Breast epithelium (tissue), 4 donors: Measurements from ENCODE around the gene CES5A. TPM values are rescaled to one million over a fixed set of nuclear protein-coding genes. Genes with fewer than 3 reads are reported as not detected.
"Not testable (repeated sequence)": the region's sequence is repeated elsewhere in the genome, so short reads cannot be mapped to it uniquely, and the experiment has no call there.

Experiments
- DNase-seq, 2 donors: peaks; one replicate each; pipeline ENCODE4 v3.0.0-alpha.2; 2019; ENCODE audit warnings: low spot score in 2 of 2
- H3K27ac ChIP-seq, 2 donors: fragments of 200-600 bp; sonication (generic) in 1 of 2; one replicate each; pipeline ENCODE4 v1.5.1; 2016 to 2019; ENCODE audit warnings: mild to moderate bottlenecking in 1 of 2
- H3K27me3 ChIP-seq, 2 donors: fragments of 200-600 bp; sonication (generic) in 1 of 2; one replicate each; pipeline versions ENCODE4 v1.5.1 to v1.6.0; 2017 to 2019; ENCODE audit warnings: control low read depth in 1 of 2, mild to moderate bottlenecking in 1 of 2
- H3K36me3 ChIP-seq: fragments of 200-600 bp; one replicate; pipeline ENCODE4 v1.5.1; 2019
- H3K4me1 ChIP-seq, 2 donors: fragments of 200-600 bp; sonication (generic); one replicate each; pipeline ENCODE4 v1.5.1; 2016 to 2019; ENCODE audit warnings: control low read depth in 1 of 2
- H3K4me3 ChIP-seq, 3 donors: fragments of 200-600 bp; sonication (generic); 1 replicate in 2 of 3; 2 replicates in 1 of 3; pipeline ENCODE4 v1.5.1; 2016 to 2019; ENCODE audit warnings: mild to moderate bottlenecking in 3 of 3, moderate library complexity in 2 of 3
- H3K9me3 ChIP-seq, 2 donors: fragments of 200-600 bp; sonication (generic) in 1 of 2; one replicate each; pipeline ENCODE4 v1.5.1; 2016 to 2019; ENCODE audit warnings: control low read depth in 1 of 2
- POLR2A ChIP-seq: fragments of 450-650 bp; IDR thresholded peaks from one replicate; pipeline ENCODE4 v1.6.1; 2016; ENCODE audit warnings: antibody characterized with exemption, mild to moderate bottlenecking, moderate library complexity
- POLR2AphosphoS5 ChIP-seq, 3 donors: sonication (generic); formaldehyde crosslinking; IDR thresholded peaks; one replicate each; pipeline ENCODE4 v1.6.1; 2017; ENCODE audit warnings: antibody characterized with exemption in 3 of 3
- intact Hi-C: fragments of 100-400 bp; cut with DNase I; formaldehyde crosslinking; loops from one replicate; pipeline ENCODE4 v1.15.1; 2023; ENCODE audit warnings: low total_unique reads
- total RNA-seq, 3 donors: library from RNA; depleted of rRNA; stranded (reverse); fragments of >200 nt; gene quantifications; one replicate each; pipeline ENCODE4 v1.1.0, GENCODE V29; 2016
- TF ChIP-seq, protein P1 (sequence below), 3 donors: fragments of 450-650 bp; IDR thresholded peaks; one replicate each; pipeline ENCODE4 v1.5.1; 2016 to 2017; ENCODE audit warnings: antibody characterized with exemption in 3 of 3, mild to moderate bottlenecking in 3 of 3, moderate library complexity in 3 of 3

The CES5A gene
- total RNA-seq, 3 donors from 2014 or later: not detected

DNA sequence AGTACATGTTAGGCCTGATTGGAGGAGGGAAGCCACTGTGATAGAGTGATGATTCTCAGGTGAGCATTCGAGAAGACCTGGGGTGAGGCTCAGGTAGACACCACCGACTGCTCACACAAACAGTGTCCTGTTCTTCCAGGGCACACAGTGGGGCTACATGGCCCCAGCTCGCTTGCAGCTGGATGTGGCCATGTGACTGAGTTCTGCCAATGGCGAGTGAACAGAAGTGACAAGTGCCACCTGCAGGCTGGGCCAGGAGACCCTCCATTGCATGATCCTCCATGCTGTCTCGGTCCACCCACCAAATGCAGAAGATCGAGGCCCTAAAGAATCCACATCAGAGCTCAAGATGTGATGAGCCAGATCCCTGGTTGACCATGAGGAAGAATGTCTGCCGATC, 6.2 kb downstream of the CES5A start:
- H3K27ac ChIP-seq: no peak overlapping the region
- H3K4me3 ChIP-seq: no peak overlapping the region
- TF ChIP-seq POLR2AphosphoS5 (IDR thresholded peaks at IDR 0.05) (no peak), POLR2A (no peak)
- TF ChIP-seq, protein P1, sequence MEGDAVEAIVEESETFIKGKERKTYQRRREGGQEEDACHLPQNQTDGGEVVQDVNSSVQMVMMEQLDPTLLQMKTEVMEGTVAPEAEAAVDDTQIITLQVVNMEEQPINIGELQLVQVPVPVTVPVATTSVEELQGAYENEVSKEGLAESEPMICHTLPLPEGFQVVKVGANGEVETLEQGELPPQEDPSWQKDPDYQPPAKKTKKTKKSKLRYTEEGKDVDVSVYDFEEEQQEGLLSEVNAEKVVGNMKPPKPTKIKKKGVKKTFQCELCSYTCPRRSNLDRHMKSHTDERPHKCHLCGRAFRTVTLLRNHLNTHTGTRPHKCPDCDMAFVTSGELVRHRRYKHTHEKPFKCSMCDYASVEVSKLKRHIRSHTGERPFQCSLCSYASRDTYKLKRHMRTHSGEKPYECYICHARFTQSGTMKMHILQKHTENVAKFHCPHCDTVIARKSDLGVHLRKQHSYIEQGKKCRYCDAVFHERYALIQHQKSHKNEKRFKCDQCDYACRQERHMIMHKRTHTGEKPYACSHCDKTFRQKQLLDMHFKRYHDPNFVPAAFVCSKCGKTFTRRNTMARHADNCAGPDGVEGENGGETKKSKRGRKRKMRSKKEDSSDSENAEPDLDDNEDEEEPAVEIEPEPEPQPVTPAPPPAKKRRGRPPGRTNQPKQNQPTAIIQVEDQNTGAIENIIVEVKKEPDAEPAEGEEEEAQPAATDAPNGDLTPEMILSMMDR (IDR thresholded peaks at IDR 0.05): no peak
- H3K4me1 ChIP-seq: no peaks in the 10 kb centered on the region
- intact Hi-C loops: no loop called here
- H3K9me3 ChIP-seq: no peaks in the 10 kb centered on the region
- DNase-seq: no peak
- no peaks in the 10 kb centered on the region for H3K36me3 ChIP-seq
- H3K27me3 ChIP-seq: peaks cover 0 to 8% of the 10 kb centered on the region in 2 donors

DNA sequence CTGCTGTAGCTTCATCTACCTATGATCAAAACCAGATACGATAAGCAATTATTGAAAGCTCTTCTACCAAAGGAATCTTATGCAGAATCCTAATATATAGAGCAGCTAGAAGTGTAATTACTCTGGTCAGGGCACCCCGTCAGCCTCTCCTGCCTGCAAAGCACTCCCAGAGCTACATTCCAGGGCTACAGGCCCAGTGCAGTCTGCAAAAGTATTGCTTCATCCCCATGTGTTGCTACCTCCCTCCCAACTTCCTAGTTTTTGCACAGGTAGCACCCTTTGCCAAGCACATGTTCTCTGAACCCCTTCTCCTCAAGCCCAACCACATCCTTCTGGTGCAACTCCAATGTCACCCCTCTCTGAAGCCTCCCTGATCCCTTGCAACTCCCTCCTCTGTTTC, 7.0 kb downstream of the CES5A start:
- no peak for DNase-seq
- Histone ChIP-seq H3K27me3 (peaks cover 0 to under 1% of the 10 kb centered on the region in 2 donors), H3K4me1 (no peaks in the 10 kb centered on the region), H3K4me3 (no peak overlapping the region), H3K27ac (no peak overlapping the region), H3K9me3 (no peaks in the 10 kb centered on the region), H3K36me3 (no peaks in the 10 kb centered on the region)
- TF ChIP-seq POLR2A: no peak
- TF ChIP-seq POLR2AphosphoS5 (IDR thresholded peaks at IDR 0.05): no peak
- TF ChIP-seq, protein P1 (IDR thresholded peaks at IDR 0.05): no peak
- intact Hi-C loops: no loop called here

DNA sequence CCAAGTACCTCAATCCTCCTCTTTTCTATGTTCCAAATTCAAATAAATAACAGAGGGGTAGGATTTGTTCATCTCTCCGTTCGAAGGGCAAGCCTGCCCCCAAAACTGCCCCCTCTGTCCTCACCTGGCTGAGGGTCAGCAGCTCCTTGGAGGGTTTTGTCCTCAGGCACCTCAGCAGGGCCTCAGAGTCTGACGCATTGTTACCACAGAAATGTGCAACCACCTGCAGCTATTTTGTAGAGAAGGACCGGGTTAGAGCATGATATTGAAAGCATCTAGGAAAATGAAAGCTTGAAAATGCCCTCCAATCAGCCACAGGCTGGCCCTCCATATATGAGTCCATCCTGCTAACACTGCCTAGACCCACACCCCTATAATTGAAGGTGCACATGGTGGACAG, 13.9 kb downstream of the CES5A start:
- no peaks in the 10 kb centered on the region for H3K27me3 ChIP-seq
- H3K27ac ChIP-seq: no peak overlapping the region
- no peaks in the 10 kb centered on the region for H3K36me3 ChIP-seq
- intact Hi-C loops: no loop called here
- TF ChIP-seq, protein P1 (IDR thresholded peaks at IDR 0.05): no peak
- TF ChIP-seq POLR2A (no peak), POLR2AphosphoS5 (IDR thresholded peaks at IDR 0.05) (no peak)
- H3K4me1 ChIP-seq: no peaks in the 10 kb centered on the region
- DNase-seq: no peak
- no peak overlapping the region for H3K4me3 ChIP-seq
- no peaks in the 10 kb centered on the region for H3K9me3 ChIP-seq

DNA sequence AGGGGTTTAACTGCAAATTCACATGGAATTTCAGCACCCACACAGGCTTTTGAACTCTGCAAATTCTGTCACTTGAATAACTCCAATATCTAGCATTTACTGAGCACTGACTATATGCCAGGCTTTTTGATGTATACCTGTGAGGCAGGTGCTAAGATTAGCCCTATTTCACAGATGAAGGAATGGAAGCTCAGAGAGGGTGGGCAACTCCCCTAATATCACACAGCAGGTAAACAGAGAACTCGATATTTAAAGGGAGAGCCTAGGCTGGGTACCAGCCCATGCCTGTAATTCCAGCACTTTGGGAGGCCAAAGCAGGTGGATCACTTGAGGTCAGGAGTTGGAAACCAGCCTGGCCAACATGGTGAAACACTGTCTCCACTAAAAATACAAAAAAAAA, 17.5 kb downstream of the CES5A start:
- H3K27ac ChIP-seq, H3K36me3 ChIP-seq, DNase-seq, intact Hi-C loops, H3K27me3 ChIP-seq, H3K4me3 ChIP-seq, H3K4me1 ChIP-seq, H3K9me3 ChIP-seq: not testable (repeated sequence)

DNA sequence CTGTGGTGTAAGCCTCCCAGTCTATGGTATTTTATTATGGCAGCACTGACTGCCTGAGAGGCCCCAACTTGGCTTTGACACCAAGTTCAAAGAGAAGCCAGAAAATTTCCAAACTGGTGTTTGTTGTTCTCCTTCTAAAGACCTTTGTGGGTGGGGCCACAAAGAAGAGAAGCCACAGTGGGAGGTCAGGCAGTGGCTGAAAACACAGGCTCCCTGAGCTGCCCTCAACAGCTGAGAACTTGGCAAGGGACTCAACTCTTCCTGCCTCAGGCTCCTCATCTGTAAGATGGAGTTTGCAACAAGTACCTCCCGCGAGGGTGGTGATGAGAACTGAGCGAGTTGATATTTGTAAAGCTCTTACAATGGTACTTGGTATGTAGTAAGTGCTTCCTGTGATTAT, 18.2 kb downstream of the CES5A start:
- DNase-seq: no peak
- Histone ChIP-seq H3K4me1 (no peaks in the 10 kb centered on the region), H3K4me3 (no peak overlapping the region), H3K27ac (no peak overlapping the region), H3K36me3 (no peaks in the 10 kb centered on the region), H3K9me3 (no peaks in the 10 kb centered on the region), H3K27me3 (no peaks in the 10 kb centered on the region)
- TF ChIP-seq POLR2A (no peak), POLR2AphosphoS5 (IDR thresholded peaks at IDR 0.05) (no peak)
- TF ChIP-seq, protein P1 (IDR thresholded peaks at IDR 0.05): no peak
- intact Hi-C loops: no loop called here

DNA sequence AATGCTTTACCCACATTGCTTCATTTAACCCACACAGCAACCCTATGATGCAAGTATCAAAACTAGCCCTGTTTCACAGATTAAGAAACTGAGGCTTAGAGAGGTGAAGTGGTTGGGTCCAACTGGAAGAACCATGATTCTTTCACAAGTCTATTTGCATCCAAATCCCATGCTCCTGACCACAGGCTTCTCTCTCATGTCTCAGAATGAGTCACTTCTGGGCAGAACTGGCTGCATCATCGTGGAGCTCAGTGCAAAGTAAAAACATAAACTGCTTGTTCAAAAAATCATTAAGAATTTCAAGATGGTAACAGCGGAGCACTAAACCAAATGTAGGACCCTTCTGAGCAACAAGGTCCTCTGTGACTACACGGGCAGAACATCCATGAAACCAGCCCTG, 22.1 kb downstream of the CES5A start:
- Histone ChIP-seq H3K36me3 (no peaks in the 10 kb centered on the region), H3K4me3 (no peak overlapping the region), H3K27me3 (peaks cover 0 to 12% of the 10 kb centered on the region in 2 donors), H3K4me1 (no peaks in the 10 kb centered on the region), H3K27ac (no peak overlapping the region), H3K9me3 (no peaks in the 10 kb centered on the region)
- intact Hi-C loops: no loop called here
- TF ChIP-seq POLR2A: no peak
- TF ChIP-seq POLR2AphosphoS5 (IDR thresholded peaks at IDR 0.05): no peak
- TF ChIP-seq, protein P1 (IDR thresholded peaks at IDR 0.05): no peak
- no peak for DNase-seq
